ENCODE measurements around the gene AADACL3. TPM values are rescaled to one million over a fixed set of nuclear protein-coding genes. Genes with fewer than 3 reads are reported as not detected.

The AADACL3 gene
- polyA plus RNA-seq, 1 donor from 2014 or later = not detected

DNA sequence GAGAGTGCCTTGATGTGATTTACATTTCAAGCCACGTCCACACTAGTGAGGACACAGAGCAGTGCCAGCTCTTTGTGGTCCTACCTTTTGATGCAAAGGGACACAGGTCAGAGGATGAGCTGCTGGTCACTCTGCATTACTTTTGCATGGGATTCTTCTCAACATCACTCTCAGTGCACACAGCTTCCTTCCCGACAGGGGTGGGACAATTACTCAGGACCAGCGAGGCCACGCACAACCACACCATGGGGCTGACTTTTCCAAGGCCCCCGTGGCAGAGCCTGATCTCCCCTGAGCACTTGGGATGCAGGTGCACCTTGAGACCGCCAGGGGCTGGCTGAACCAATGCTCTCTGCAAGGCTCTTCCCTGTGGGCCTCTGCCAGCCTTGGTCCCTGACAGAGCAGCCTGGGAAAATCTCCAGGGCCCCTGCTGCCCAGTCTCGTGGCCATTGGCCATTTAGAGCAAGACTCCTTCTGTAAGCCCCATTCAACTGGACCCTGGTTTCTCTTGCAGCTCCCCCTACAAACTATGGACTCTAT lies 44.4 kb downstream of the AADACL3 start:
- no peak overlapping the region for H3K27ac ChIP-seq (ENCODE audit: low read length)
- H3K36me3 ChIP-seq (ENCODE audit: insufficient read depth, low read length) = no peaks in the 10 kb centered on the region
- no peaks in the 10 kb centered on the region for H3K27me3 ChIP-seq (ENCODE audit: insufficient read depth, low read depth, low read length)
- no peak overlapping the region for H3K9ac ChIP-seq (ENCODE audit: low read length)
- no peaks in the 10 kb centered on the region for H3F3A ChIP-seq (ENCODE audit: insufficient read depth, low read length, poor library complexity, severe bottlenecking)
- no peaks in the 10 kb centered on the region for H3K79me2 ChIP-seq (replicated peaks; ENCODE audit: insufficient read depth, low read length)
- no peaks in the 10 kb centered on the region for H3K9me2 ChIP-seq (ENCODE audit: insufficient read depth, low read length)
- no peaks in the 10 kb centered on the region for H3K9me3 ChIP-seq (ENCODE audit: low read length)
- TF ChIP-seq, protein P1, sequence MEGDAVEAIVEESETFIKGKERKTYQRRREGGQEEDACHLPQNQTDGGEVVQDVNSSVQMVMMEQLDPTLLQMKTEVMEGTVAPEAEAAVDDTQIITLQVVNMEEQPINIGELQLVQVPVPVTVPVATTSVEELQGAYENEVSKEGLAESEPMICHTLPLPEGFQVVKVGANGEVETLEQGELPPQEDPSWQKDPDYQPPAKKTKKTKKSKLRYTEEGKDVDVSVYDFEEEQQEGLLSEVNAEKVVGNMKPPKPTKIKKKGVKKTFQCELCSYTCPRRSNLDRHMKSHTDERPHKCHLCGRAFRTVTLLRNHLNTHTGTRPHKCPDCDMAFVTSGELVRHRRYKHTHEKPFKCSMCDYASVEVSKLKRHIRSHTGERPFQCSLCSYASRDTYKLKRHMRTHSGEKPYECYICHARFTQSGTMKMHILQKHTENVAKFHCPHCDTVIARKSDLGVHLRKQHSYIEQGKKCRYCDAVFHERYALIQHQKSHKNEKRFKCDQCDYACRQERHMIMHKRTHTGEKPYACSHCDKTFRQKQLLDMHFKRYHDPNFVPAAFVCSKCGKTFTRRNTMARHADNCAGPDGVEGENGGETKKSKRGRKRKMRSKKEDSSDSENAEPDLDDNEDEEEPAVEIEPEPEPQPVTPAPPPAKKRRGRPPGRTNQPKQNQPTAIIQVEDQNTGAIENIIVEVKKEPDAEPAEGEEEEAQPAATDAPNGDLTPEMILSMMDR (IDR thresholded peaks at IDR 0.05; ENCODE audit: poor library complexity, severe bottlenecking) = no peak
- no peak for TF ChIP-seq POLR2AphosphoS5 (IDR thresholded peaks at IDR 0.05)
- TF ChIP-seq SMC3 (conservative IDR thresholded peaks at IDR 0.05; ENCODE audit: poor library complexity) = no peak
- no peak for TF ChIP-seq EP300 (conservative IDR thresholded peaks at IDR 0.05; ENCODE audit: poor library complexity, severe bottlenecking)
- TF ChIP-seq TAF1 (IDR thresholded peaks at IDR 0.05; ENCODE audit: low read depth) = no peak
- no peak for TF ChIP-seq RAD21 (conservative IDR thresholded peaks at IDR 0.05)
- TF ChIP-seq EZH2 (IDR thresholded peaks at IDR 0.05; ENCODE audit: borderline replicate concordance, insufficient read depth, low read length, poor library complexity, severe bottlenecking) = no peak
- TF ChIP-seq MXI1 (conservative IDR thresholded peaks at IDR 0.05; ENCODE audit: poor library complexity, severe bottlenecking) = no peak
- no peak for TF ChIP-seq REST (IDR thresholded peaks at IDR 0.05; ENCODE audit: borderline replicate concordance)
- no peaks in the 10 kb centered on the region for H4K20me1 ChIP-seq (ENCODE audit: insufficient read depth)
- no peak overlapping the region for H2AFZ ChIP-seq (ENCODE audit: low read depth, low read length)
- no peak overlapping the region for H3K4me3 ChIP-seq (ENCODE audit: low read length)
- no peak overlapping the region for H3K4me2 ChIP-seq (ENCODE audit: low read length)

GRCh38 chr1:12761781-12762180 lies 45.9 kb downstream of the AADACL3 start:
- H3K36me3 ChIP-seq (ENCODE audit: insufficient read depth, low read length) = no peaks in the 10 kb centered on the region
- no peak overlapping the region for H2AFZ ChIP-seq (ENCODE audit: low read depth, low read length)
- no peak overlapping the region for H3K4me2 ChIP-seq (ENCODE audit: low read length)
- H3F3A ChIP-seq (ENCODE audit: insufficient read depth, low read length, poor library complexity, severe bottlenecking) = no peaks in the 10 kb centered on the region
- no peaks in the 10 kb centered on the region for H3K79me2 ChIP-seq (replicated peaks; ENCODE audit: insufficient read depth, low read length)
- H3K27me3 ChIP-seq (ENCODE audit: insufficient read depth, low read depth, low read length) = no peaks in the 10 kb centered on the region
- TF ChIP-seq MXI1 (conservative IDR thresholded peaks at IDR 0.05; ENCODE audit: poor library complexity, severe bottlenecking) = no peak
- no peak for TF ChIP-seq SMC3 (conservative IDR thresholded peaks at IDR 0.05; ENCODE audit: poor library complexity)
- TF ChIP-seq REST (IDR thresholded peaks at IDR 0.05; ENCODE audit: borderline replicate concordance) = no peak
- no peak for TF ChIP-seq RAD21 (conservative IDR thresholded peaks at IDR 0.05)
- TF ChIP-seq POLR2AphosphoS5 (IDR thresholded peaks at IDR 0.05) = no peak
- TF ChIP-seq EZH2 (IDR thresholded peaks at IDR 0.05; ENCODE audit: borderline replicate concordance, insufficient read depth, low read length, poor library complexity, severe bottlenecking) = no peak
- TF ChIP-seq EP300 (conservative IDR thresholded peaks at IDR 0.05; ENCODE audit: poor library complexity, severe bottlenecking) = no peak
- TF ChIP-seq TAF1 (IDR thresholded peaks at IDR 0.05; ENCODE audit: low read depth) = no peak
- TF ChIP-seq, protein P1 (IDR thresholded peaks at IDR 0.05; ENCODE audit: poor library complexity, severe bottlenecking) = no peak
- no peaks in the 10 kb centered on the region for H3K9me3 ChIP-seq (ENCODE audit: low read length)
- H3K9me2 ChIP-seq (ENCODE audit: insufficient read depth, low read length) = no peaks in the 10 kb centered on the region
- H3K4me3 ChIP-seq (ENCODE audit: low read length) = no peak overlapping the region
- no peak overlapping the region for H3K9ac ChIP-seq (ENCODE audit: low read length)
- no peaks in the 10 kb centered on the region for H4K20me1 ChIP-seq (ENCODE audit: insufficient read depth)
- no peak overlapping the region for H3K27ac ChIP-seq (ENCODE audit: low read length)
